Neural cell (in vitro differentiated cells): ENCODE results near the gene SETD2. TPM values are rescaled to one million over a fixed set of nuclear protein-coding genes. Genes with fewer than 3 reads are reported as not detected.

Experiments used
- H2AFZ ChIP-seq: fragments of 200-600, 300-800 bp; sonication (generic), shearing (Covaris generic); 2 replicates; pipeline ENCODE4 v1.6.0; 2014; ENCODE audit warnings: low read depth, mild to moderate bottlenecking, antibody characterized with exemption, low read length, moderate library complexity
- H3F3A ChIP-seq: fragments of 200-600 bp; shearing (Covaris generic); 2 replicates; pipeline ENCODE4 v1.6.1; 2016; ENCODE audit warnings: mild to moderate bottlenecking, moderate library complexity, mixed read lengths, antibody characterized with exemption, low read length; ENCODE audit not compliant: insufficient read depth, poor library complexity, severe bottlenecking
- H3K27ac ChIP-seq: fragments of 200-600, 300-800 bp; sonication (generic), shearing (Covaris generic); 2 replicates; pipeline ENCODE4 v1.5.1; 2014; ENCODE audit warnings: mild to moderate bottlenecking, low read length, moderate library complexity
- H3K27me3 ChIP-seq: fragments of 300-800, 200-600 bp; sonication (generic), shearing (Covaris generic); 2 replicates; pipeline ENCODE4 v1.6.0; 2014; ENCODE audit warnings: mild to moderate bottlenecking, low read depth, low read length, moderate library complexity; ENCODE audit not compliant: insufficient read depth
- H3K36me3 ChIP-seq: fragments of 300-800, 200-600 bp; sonication (generic), shearing (Covaris generic); 2 replicates; pipeline ENCODE4 v1.5.1; 2014; ENCODE audit warnings: mild to moderate bottlenecking, antibody characterized with exemption, low read length, moderate library complexity; ENCODE audit not compliant: insufficient read depth
- H3K4me2 ChIP-seq: fragments of 300-800, 200-600 bp; sonication (generic), shearing (Covaris generic); 2 replicates; pipeline ENCODE4 v1.6.0; 2014; ENCODE audit warnings: mild to moderate bottlenecking, low read length
- H3K4me3 ChIP-seq: fragments of 300-800, 200-600 bp; sonication (generic), shearing (Covaris generic); 2 replicates; pipeline ENCODE4 v1.5.1; 2014; ENCODE audit warnings: mild to moderate bottlenecking, low read length, moderate library complexity
- H3K79me2 ChIP-seq: fragments of 200-600 bp; shearing (Covaris generic); replicated peaks from 2 replicates; pipeline ENCODE4 v1.6.0; 2014; ENCODE audit warnings: mild to moderate bottlenecking, low read length, moderate library complexity; ENCODE audit not compliant: insufficient read depth
- H3K9ac ChIP-seq: fragments of 300-800, 200-600 bp; sonication (generic), shearing (Covaris generic); 2 replicates; pipeline ENCODE4 v1.6.1; 2016; ENCODE audit warnings: mild to moderate bottlenecking, low read length, mixed read lengths
- H3K9me2 ChIP-seq: fragments of 200-600 bp; shearing (Covaris generic); 2 replicates; pipeline ENCODE4 v1.6.1; 2016; ENCODE audit warnings: mild to moderate bottlenecking, low read length, mixed read lengths; ENCODE audit not compliant: insufficient read depth
- H3K9me3 ChIP-seq: fragments of 200-600, 300-800 bp; sonication (generic), shearing (Covaris generic); 2 replicates; pipeline ENCODE4 v1.6.1; 2016; ENCODE audit warnings: mild to moderate bottlenecking, mixed run types, low read length, moderate library complexity, mixed read lengths
- H4K20me1 ChIP-seq: fragments of 200-600 bp; shearing (Covaris generic); 2 replicates; pipeline ENCODE4 v1.6.1; 2016; ENCODE audit warnings: mild to moderate bottlenecking, mixed run types; ENCODE audit not compliant: insufficient read depth
- CTCF ChIP-seq: fragments of 450-650 bp; IDR thresholded peaks from 2 replicates; pipeline ENCODE4 v1.5.1; 2014; ENCODE audit warnings: antibody characterized with exemption, mild to moderate bottlenecking, moderate library complexity; ENCODE audit not compliant: poor library complexity, severe bottlenecking
- EP300 ChIP-seq: fragments of 450-650 bp; conservative IDR thresholded peaks from 2 replicates; pipeline ENCODE4 v1.6.1; 2014; ENCODE audit warnings: antibody characterized with exemption, mild to moderate bottlenecking, moderate library complexity; ENCODE audit not compliant: poor library complexity, severe bottlenecking
- EZH2 ChIP-seq: fragments of 200-600, 300-800 bp; shearing (Covaris generic), sonication (generic); IDR thresholded peaks from 2 replicates; pipeline ENCODE4 v1.6.1; 2014; ENCODE audit warnings: antibody characterized with exemption, low read length, borderline replicate concordance, mild to moderate bottlenecking; ENCODE audit not compliant: insufficient read depth, poor library complexity, severe bottlenecking
- MXI1 ChIP-seq: fragments of 450-650 bp; conservative IDR thresholded peaks from 2 replicates; pipeline ENCODE4 v1.6.1; 2014; ENCODE audit warnings: antibody characterized with exemption, mild to moderate bottlenecking; ENCODE audit not compliant: poor library complexity, severe bottlenecking
- POLR2AphosphoS5 ChIP-seq: IDR thresholded peaks from 2 replicates; pipeline ENCODE4 v1.6.1; 2012
- RAD21 ChIP-seq: fragments of 450-650 bp; conservative IDR thresholded peaks from 2 replicates; pipeline ENCODE4 v1.6.1; 2014; ENCODE audit warnings: antibody characterized with exemption, mild to moderate bottlenecking, moderate library complexity
- REST ChIP-seq: IDR thresholded peaks from 2 replicates; pipeline ENCODE4 v1.6.1; 2012; ENCODE audit warnings: borderline replicate concordance
- SMC3 ChIP-seq: fragments of 450-650 bp; conservative IDR thresholded peaks from 2 replicates; pipeline ENCODE4 v1.6.1; 2014; ENCODE audit warnings: antibody characterized with exemption, mild to moderate bottlenecking, moderate library complexity; ENCODE audit not compliant: poor library complexity
- TAF1 ChIP-seq: IDR thresholded peaks from 2 replicates; pipeline ENCODE4 v1.6.1; 2012; ENCODE audit warnings: low read depth
- polyA plus RNA-seq: library from polyadenylated mRNA; depleted of rRNA; stranded (reverse); fragments of >200 nt; gene quantifications from 2 replicates; pipeline ENCODE4 v1.2.3, GENCODE V29; 2014

Gene SETD2
- polyA plus RNA-seq, 1 donor from 2014 or later, result 18.4 TPM

- H3K27me3 ChIP-seq, result no peaks in the 10 kb centered on the region
- H3K4me2 ChIP-seq, result no peak overlapping the region
- no peaks in the 10 kb centered on the region for H3K9me3 ChIP-seq
- no peaks in the 10 kb centered on the region for H3K36me3 ChIP-seq
- H3K9me2 ChIP-seq, result no peaks in the 10 kb centered on the region
- no peaks in the 10 kb centered on the region for H3K79me2 ChIP-seq
- no peaks in the 10 kb centered on the region for H4K20me1 ChIP-seq
- TF ChIP-seq REST (no peak), TAF1 (no peak), CTCF (no peak), RAD21 (no peak), POLR2AphosphoS5 (no peak), EZH2 (no peak), SMC3 (no peak), EP300 (no peak), MXI1 (no peak)
- H3K9ac ChIP-seq, result no peak overlapping the region
- H3K27ac ChIP-seq, result no peak overlapping the region
- H3F3A ChIP-seq, result no peaks in the 10 kb centered on the region
- H2AFZ ChIP-seq, result no peak overlapping the region
- H3K4me3 ChIP-seq, result no peak overlapping the region
Observed at GRCh38 chr3:46994801-46995731, 168.8 kb downstream of the SETD2 start.

- Histone ChIP-seq H3K27me3 (no peaks in the 10 kb centered on the region), H3K4me2 (no peak overlapping the region), H3K36me3 (no peaks in the 10 kb centered on the region), H4K20me1 (no peaks in the 10 kb centered on the region), H3F3A (no peaks in the 10 kb centered on the region), H3K9me2 (no peaks in the 10 kb centered on the region), H3K27ac (no peak overlapping the region), H3K9ac (no peak overlapping the region), H3K79me2 (no peaks in the 10 kb centered on the region), H3K4me3 (no peak overlapping the region), H3K9me3 (no peaks in the 10 kb centered on the region), H2AFZ (no peak overlapping the region)
- TF ChIP-seq SMC3 (no peak), CTCF (no peak), POLR2AphosphoS5 (no peak), TAF1 (no peak), REST (no peak), MXI1 (no peak), EP300 (no peak)
Observed at GRCh38 chr3:46993986-46994385, 169.9 kb downstream of the SETD2 start.
